Fibroblast of pulmonary artery (primary cell): ENCODE measurements around the gene FSCB.

ENCODE experiments used
- DNase-seq: peaks from one replicate; pipeline ENCODE4 v3.0.0-alpha.2; 2010; ENCODE audit warnings: low read depth
- H3K4me3 ChIP-seq: replicated peaks from 2 replicates; pipeline ENCODE4 v1.5.1; 2011; ENCODE audit warnings: low read depth, mild to moderate bottlenecking, control low read depth, low read length, moderate library complexity
- CTCF ChIP-seq: IDR thresholded peaks from 2 replicates; pipeline ENCODE4 v1.5.1; 2011; ENCODE audit warnings: mild to moderate bottlenecking, control low read depth, low read length, inconsistent platforms; ENCODE audit errors: missing control alignments

The FSCB gene

GRCh38 chr14:44505588-44505987 lies 1.5 kb downstream of the FSCB start:
- DNase-seq, result no peak
- TF ChIP-seq CTCF, result no peak
- no peak overlapping the region for H3K4me3 ChIP-seq

GRCh38 chr14:44497148-44497547 lies 9.9 kb downstream of the FSCB start:
- H3K4me3 ChIP-seq, result no peak overlapping the region
- no peak for TF ChIP-seq CTCF
- DNase-seq, result no peak

GRCh38 chr14:44494137-44494536 lies 12.9 kb downstream of the FSCB start:
- H3K4me3 ChIP-seq, result no peak overlapping the region
- no peak for TF ChIP-seq CTCF
- DNase-seq, result no peak

- TF ChIP-seq CTCF, result no peak
- no peak overlapping the region for H3K4me3 ChIP-seq
- no peak for DNase-seq
These were observed 16.1 kb downstream of the FSCB start for GRCh38 chr14:44490966-44491365.

- no peak overlapping the region for H3K4me3 ChIP-seq
- TF ChIP-seq CTCF, result no peak
- no peak for DNase-seq
These were observed 29.1 kb downstream of the FSCB start for GRCh38 chr14:44477953-44478352.

GRCh38 chr14:44468771-44469170 lies 38.3 kb downstream of the FSCB start:
- H3K4me3 ChIP-seq, result no peak overlapping the region
- TF ChIP-seq CTCF, result no peak
- DNase-seq, result peak; percentile 2

GRCh38 chr14:44463356-44464004 lies 43.6 kb downstream of the FSCB start:
- no peak for TF ChIP-seq CTCF
- no peak overlapping the region for H3K4me3 ChIP-seq
- peak; percentile 31 for DNase-seq
